ENCODE results near the gene LTB.
"Not testable (repeated sequence)": the region's sequence is repeated elsewhere in the genome, so short reads cannot be mapped to it uniquely, and the experiment has no call there.

Gene LTB

GRCh38 chr6:31574106-31575061, 7.8 kb downstream of the LTB start:
- no peak for DNase-seq

- no peak for DNase-seq
Observed at GRCh38 chr6:31573239-31574105, 8.8 kb downstream of the LTB start.

- DNase-seq: no peak
Observed at GRCh38 chr6:31572041-31572911, 9.9 kb downstream of the LTB start, which contains the start of gene LTA. Gene LTA, plus strand, starts transcription at chr6:31572289. Its CDS starts 454 bp downstream, at chr6:31572743.

- DNase-seq: no peak
Observed at GRCh38 chr6:31569861-31570536, 12.2 kb downstream of the LTB start.

- DNase-seq: no peak
Observed at GRCh38 chr6:31568537-31568961, 13.7 kb downstream of the LTB start.

GRCh38 chr6:31567531-31568370, 14.5 kb downstream of the LTB start:
- DNase-seq: no peak

GRCh38 chr6:31560697-31561058, 21.5 kb downstream of the LTB start:
- no peak for DNase-seq

- no peak for DNase-seq
Observed at GRCh38 chr6:31559958-31560696, 22.1 kb downstream of the LTB start.

- DNase-seq: no peak
Observed at GRCh38 chr6:31559606-31559957, 22.6 kb downstream of the LTB start.

GRCh38 chr6:31558631-31559500, 23.4 kb downstream of the LTB start:
- DNase-seq: no peak

- DNase-seq: no peak
Observed at GRCh38 chr6:31558318-31558625, 24.0 kb downstream of the LTB start.

GRCh38 chr6:31557443-31558317, 24.5 kb downstream of the LTB start:
- DNase-seq: no peak

GRCh38 chr6:31556307-31556706, 25.9 kb downstream of the LTB start:
- no peak for DNase-seq

- not testable (repeated sequence) for DNase-seq
Observed at GRCh38 chr6:31551371-31551770, 30.9 kb downstream of the LTB start.

- DNase-seq: no peak
Observed at GRCh38 chr6:31548544-31548873, 33.7 kb downstream of the LTB start.

- DNase-seq: no peak
Observed at GRCh38 chr6:31547727-31548543, 34.3 kb downstream of the LTB start.

GRCh38 chr6:31546958-31547726, 35.1 kb downstream of the LTB start, which contains the start of gene NFKBIL1:
Gene NFKBIL1, plus strand, starts transcription at chr6:31547608. Its CDS starts 87 bp downstream, at chr6:31547695.
- peak; percentile 94 for DNase-seq

Measured in NCI-H524 treated with DMSO at 0.1 percent for 48 hours (cell line).